Natural killer cell (primary cell): ENCODE data around the gene APLP1. TPM values are rescaled to one million over a fixed set of nuclear protein-coding genes. Genes with fewer than 3 reads are reported as not detected.

Experiments
- ATAC-seq, 3 donors: fragments of 150-1000 bp in 2 of 3; fragments of 200-7000 bp in 1 of 3; cut with Tn5 transposase; 1 replicate in 1 of 3; 2 replicates in 2 of 3; pipeline ENCODE4 v1.10.0; 2021; ENCODE audit warnings: mild to moderate bottlenecking in 2 of 3, moderate library complexity in 2 of 3
- DNase-seq, 2 donors: peaks; one replicate each; pipeline versions ENCODE4 v3.0.0 to v3.0.0-alpha.2; 2013 to 2021; ENCODE audit warnings: mixed read lengths in 1 of 2
- H3K27ac ChIP-seq: one replicate; pipeline ENCODE4 v1.5.1; 2013; ENCODE audit warnings: mild to moderate bottlenecking, low read length
- H3K27me3 ChIP-seq: one replicate; pipeline ENCODE4 v1.6.1; 2013; ENCODE audit warnings: low read length; ENCODE audit not compliant: control insufficient read depth, insufficient read depth
- H3K36me3 ChIP-seq: one replicate; pipeline ENCODE4 v1.6.1; 2013; ENCODE audit warnings: low read length; ENCODE audit not compliant: control insufficient read depth, insufficient read depth
- H3K4me1 ChIP-seq: one replicate; pipeline ENCODE4 v1.6.1; 2013; ENCODE audit warnings: low read length; ENCODE audit not compliant: control insufficient read depth, insufficient read depth
- H3K4me3 ChIP-seq: one replicate; pipeline ENCODE4 v1.5.1; 2013; ENCODE audit warnings: low read length
- H3K9me3 ChIP-seq: one replicate; pipeline ENCODE4 v1.6.1; 2013; ENCODE audit warnings: low read length; ENCODE audit not compliant: control insufficient read depth, insufficient read depth
- H3K27ac Mint-ChIP-seq, 2 donors: one replicate each; pipeline ENCODE4 v1.8.0; 2022; ENCODE audit warnings: mild to moderate bottlenecking in 2 of 2, mixed read lengths in 2 of 2, moderate library complexity in 1 of 2
- H3K27me3 Mint-ChIP-seq, 2 donors: one replicate each; pipeline ENCODE4 v1.8.0; 2022; ENCODE audit warnings: low read depth in 2 of 2, mixed read lengths in 2 of 2
- H3K36me3 Mint-ChIP-seq: one replicate; pipeline ENCODE4 v1.8.0; 2022; ENCODE audit warnings: mixed read lengths
- H3K4me1 Mint-ChIP-seq, 2 donors: one replicate each; pipeline ENCODE4 v1.8.0; 2022; ENCODE audit warnings: mixed read lengths in 2 of 2
- H3K4me3 Mint-ChIP-seq: one replicate; pipeline ENCODE4 v1.8.0; 2022; ENCODE audit warnings: mild to moderate bottlenecking, moderate library complexity, mixed read lengths
- H3K9me3 Mint-ChIP-seq, 2 donors: one replicate each; pipeline ENCODE4 v1.8.0; 2022; ENCODE audit warnings: mixed read lengths in 2 of 2
- CTCF ChIP-seq: fragments of 200-600 bp; IDR thresholded peaks from one replicate; pipeline ENCODE4 v1.8.0; 2022; ENCODE audit warnings: antibody characterized with exemption
- WGBS: methylation state at CpG from one replicate; pipeline ENCODE4 v1.1.7; 2013; ENCODE audit warnings: missing lambda C conversion rate; ENCODE audit not compliant: insufficient coverage; 5-methylcytosine and 5-hydroxymethylcytosine counted together
- intact Hi-C: fragments of 100-400 bp; cut with micrococcal nuclease; formaldehyde crosslinking; loops from one replicate; pipeline ENCODE4 v1.14.2; 2022
- total RNA-seq, 4 donors: library from RNA; stranded (reverse); fragments of 120-200 nt in 1 of 4; gene quantifications; one replicate each; pipeline versions ENCODE4 v1.2.3 to v1.2.4, GENCODE V29; 2013 to 2022

APLP1 gene
- total RNA-seq, 3 donors from 2014 or later (not counting 1 experiment from before 2014, with no cell fraction given), result not detected

DNA sequence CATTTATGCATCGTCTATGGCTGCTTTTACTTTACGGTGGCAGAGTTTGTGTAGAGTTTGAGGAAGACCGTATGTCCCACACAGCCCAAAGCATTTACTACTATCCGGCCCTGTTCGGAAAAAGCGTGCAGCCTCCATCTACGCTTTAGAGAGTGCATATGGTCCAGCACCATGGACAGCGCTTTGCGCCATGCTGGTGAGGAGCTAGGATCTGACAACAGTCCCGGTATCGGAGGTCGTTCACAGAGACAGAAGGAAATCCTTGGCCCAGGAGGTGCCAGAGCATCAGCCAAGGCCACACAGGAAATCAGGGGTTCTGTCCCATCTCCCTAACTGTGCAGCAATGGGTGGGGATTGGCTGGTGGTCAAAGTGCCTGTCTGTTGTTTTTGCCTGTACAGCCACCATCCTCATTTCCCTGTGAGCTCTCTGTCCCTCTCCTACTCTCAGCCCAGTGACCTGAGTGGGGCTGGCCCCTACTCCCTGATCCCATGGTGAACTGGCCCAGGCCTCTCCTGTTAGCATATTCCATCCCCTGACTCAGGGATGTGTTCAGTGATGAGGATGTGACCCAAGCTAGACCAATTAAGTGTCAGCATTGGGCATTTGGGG, 39.6 kb upstream of the APLP1 start:
- no peaks in the 10 kb centered on the region for H3K4me1 ChIP-seq
- Mint-ChIP-seq H3K9me3 (no peaks in the 10 kb centered on the region), H3K4me1 (no peaks in the 10 kb centered on the region), H3K27ac (no peak overlapping the region), H3K27me3 (peaks cover 0 to 4% of the 10 kb centered on the region in 2 donors), H3K36me3 (no peaks in the 10 kb centered on the region), H3K4me3 (no peak overlapping the region)
- TF ChIP-seq CTCF, result no peak
- H3K4me3 ChIP-seq, result no peak overlapping the region
- ATAC-seq, result peak; percentile 64 to 70 (median 68)
- H3K27me3 ChIP-seq, result no peaks in the 10 kb centered on the region
- H3K36me3 ChIP-seq, result no peaks in the 10 kb centered on the region
- intact Hi-C loops, result no loop called here
- peak; percentile 45 to 75 for DNase-seq
- H3K9me3 ChIP-seq, result no peaks in the 10 kb centered on the region
- 26% methylated on average over 12 of the region's 12 CpGs for WGBS
- H3K27ac ChIP-seq, result no peak overlapping the region

DNA sequence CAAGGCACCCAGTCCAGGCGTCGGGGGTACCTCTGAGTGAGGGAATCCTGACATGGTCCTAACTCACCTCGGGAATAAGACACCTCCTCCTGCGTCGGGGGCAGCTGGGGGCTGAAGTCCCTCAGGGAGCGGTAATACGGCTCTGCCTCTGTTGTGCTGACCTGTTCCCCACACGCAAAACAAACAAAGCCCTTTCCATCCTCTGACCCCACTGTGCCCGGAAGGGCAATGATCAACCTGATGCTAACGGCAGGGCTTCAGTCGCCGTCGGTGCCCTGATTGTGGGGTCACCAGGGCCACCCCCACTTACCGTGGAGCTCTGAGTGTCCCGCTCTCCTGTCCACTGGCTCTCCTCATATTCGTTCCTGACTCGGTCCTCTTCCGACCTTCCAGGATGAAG, 37.4 kb upstream of the APLP1 start:
- Histone ChIP-seq H3K36me3 (no peaks in the 10 kb centered on the region), H3K4me3 (no peak overlapping the region), H3K27ac (no peak overlapping the region), H3K9me3 (no peaks in the 10 kb centered on the region), H3K4me1 (no peaks in the 10 kb centered on the region), H3K27me3 (no peaks in the 10 kb centered on the region)
- Mint-ChIP-seq H3K36me3 (no peaks in the 10 kb centered on the region), H3K27me3 (peaks cover 7 to 9% of the 10 kb centered on the region in 2 donors), H3K9me3 (no peaks in the 10 kb centered on the region), H3K4me1 (no peaks in the 10 kb centered on the region), H3K4me3 (no peak overlapping the region), H3K27ac (no peak overlapping the region)
- no peak for DNase-seq
- no peak for ATAC-seq
- 75% methylated on average over 14 of the region's 18 CpGs for WGBS
- intact Hi-C loops, result no loop called here
- no peak for TF ChIP-seq CTCF

- WGBS, result 73% methylated on average over 4 of the region's 4 CpGs
These were observed 36.3 kb upstream of the APLP1 start for GRCh38 chr19:35832054-35832453.

More at GRCh38 chr19:35832054-35832453, 36.3 kb upstream of the APLP1 start:
- Mint-ChIP-seq H3K4me3 (no peak overlapping the region), H3K36me3 (no peaks in the 10 kb centered on the region), H3K9me3 (no peaks in the 10 kb centered on the region), H3K27ac (no peak overlapping the region), H3K4me1 (no peaks in the 10 kb centered on the region), H3K27me3 (peaks cover 7 to 15% of the 10 kb centered on the region in 2 donors)
- no peaks in the 10 kb centered on the region for H3K27me3 ChIP-seq
- H3K4me1 ChIP-seq, result no peaks in the 10 kb centered on the region
- no peak overlapping the region for H3K27ac ChIP-seq
- no peaks in the 10 kb centered on the region for H3K9me3 ChIP-seq
- H3K4me3 ChIP-seq, result no peak overlapping the region
- no peak for DNase-seq
- TF ChIP-seq CTCF, result no peak
- ATAC-seq, result no peak
- no peaks in the 10 kb centered on the region for H3K36me3 ChIP-seq
- intact Hi-C loops, result no loop called here
